Lung (tissue), 12 donors: ENCODE data around the gene RXRA. TPM values are rescaled to one million over a fixed set of nuclear protein-coding genes. Genes with fewer than 3 reads are reported as not detected.

Source experiments
- ATAC-seq: fragments of 200-7000 bp; cut with Tn5 transposase; one replicate; pipeline ENCODE4 v1.9.1; 2020; ENCODE audit warnings: moderate number of reproducible peaks; ENCODE audit not compliant: insufficient read depth, low FRiP score
- DNase-seq, 3 donors: peaks; one replicate each; pipeline ENCODE4 v3.0.0-alpha.2; 2013 to 2017
- H3K27ac ChIP-seq, 2 donors: one replicate each; pipeline ENCODE4 v1.5.1; 2013; ENCODE audit warnings: mild to moderate bottlenecking in 2 of 2, moderate library complexity in 2 of 2, control low read depth in 1 of 2, inconsistent platforms in 1 of 2, low read depth in 1 of 2, low read length in 1 of 2
- H3K27me3 ChIP-seq, 3 donors: one replicate each; pipeline ENCODE4 v1.5.1; 2013; ENCODE audit warnings: low read length in 2 of 3; ENCODE audit not compliant: control insufficient read depth in 3 of 3, insufficient read depth in 3 of 3
- H3K36me3 ChIP-seq, 4 donors: one replicate each; pipeline ENCODE4 v1.5.1; 2013; ENCODE audit warnings: low read length in 4 of 4, mild to moderate bottlenecking in 1 of 4, moderate library complexity in 1 of 4; ENCODE audit not compliant: control insufficient read depth in 4 of 4, insufficient read depth in 4 of 4
- H3K4me1 ChIP-seq, 5 donors: one replicate each; pipeline ENCODE4 v1.5.1; 2013; ENCODE audit warnings: low read length in 5 of 5, mild to moderate bottlenecking in 2 of 5, moderate library complexity in 1 of 5; ENCODE audit not compliant: control insufficient read depth in 5 of 5, insufficient read depth in 5 of 5
- H3K4me3 ChIP-seq: one replicate; pipeline ENCODE4 v1.5.1; 2013; ENCODE audit warnings: mild to moderate bottlenecking, control low read depth, moderate library complexity
- H3K9ac ChIP-seq, 2 donors: one replicate each; pipeline ENCODE4 v1.5.1; 2013; ENCODE audit warnings: low read length in 2 of 2, control low read depth in 1 of 2; ENCODE audit not compliant: insufficient read depth in 1 of 2
- H3K9me3 ChIP-seq, 4 donors: one replicate each; pipeline ENCODE4 v1.5.1; 2013; ENCODE audit warnings: low read length in 3 of 4, mild to moderate bottlenecking in 1 of 4, moderate library complexity in 1 of 4; ENCODE audit not compliant: control insufficient read depth in 4 of 4, insufficient read depth in 3 of 4
- CTCF ChIP-seq: IDR thresholded peaks from 2 replicates; pipeline ENCODE4 v1.5.1; 2012; ENCODE audit warnings: mild to moderate bottlenecking; ENCODE audit errors: control extremely low read depth, extremely low read depth
- WGBS, 2 donors: extraction: QIAGEN DNeasy Blood & Tissue Kit; methylation state at CpG; one replicate each; pipeline ENCODE4 v1.1.7; 2013; 5-methylcytosine and 5-hydroxymethylcytosine counted together
- polyA plus RNA-seq, 2 donors: library from polyadenylated mRNA; stranded (reverse); fragments of 200-250 nt; gene quantifications; one replicate each; pipeline ENCODE4 v1.2.1, GENCODE V29; 2013
- total RNA-seq, 2 donors: library from RNA; depleted of rRNA in 1 of 2; stranded (reverse); fragments of >200 nt in 1 of 2; gene quantifications; one replicate each; pipeline ENCODE4 v1.2.1, GENCODE V29; 2014 to 2021
- donor health status: control.
- donor health status: control.
- donor health status: Bipolar disorder and iron deficiency.
- donor health status: healthy.
- donor health status: DM: yes; HTN: yes; CAD: no.

Gene RXRA
- total and polyA plus RNA-seq, 4 donors, result 24.2 to 85.2 (median 52.2) TPM

- peaks cover 0 to 11% (median 2%) of the 10 kb centered on the region in 4 donors for H3K36me3 ChIP-seq
- H3K4me3 ChIP-seq, result no peak overlapping the region
- H3K27me3 ChIP-seq, result no peaks in the 10 kb centered on the region
- 49 to 57% methylated on average over 33 to 34 of the region's 34 CpGs for WGBS, 2 donors
- DNase-seq (no peak), ATAC-seq (no peak)
- H3K9me3 ChIP-seq, result no peaks in the 10 kb centered on the region
- H3K27ac ChIP-seq, result peak overlapping the region; percentile 68 to 69
- no peak overlapping the region for H3K9ac ChIP-seq
- H3K4me1 ChIP-seq, result peaks cover 14 to 66% (median 38%) of the 10 kb centered on the region in 5 donors
- no peak for TF ChIP-seq CTCF
These were observed 78.4 kb downstream of the RXRA start for GRCh38 chr9:134404376-134405358.

GRCh38 chr9:134405527-134405926, 79.3 kb downstream of the RXRA start:
- H3K9ac ChIP-seq, result no peak overlapping the region
- DNase-seq, result no peak
- no peak overlapping the region for H3K4me3 ChIP-seq
- peak overlapping the region in 1 of 2 donors; percentile 69 for H3K27ac ChIP-seq
- no peaks in the 10 kb centered on the region for H3K27me3 ChIP-seq
- ATAC-seq, result no peak
- 38 to 59% methylated on average over 9 of the region's 9 CpGs for WGBS, 2 donors
- H3K9me3 ChIP-seq, result no peaks in the 10 kb centered on the region
- peaks cover 0 to 11% (median 7%) of the 10 kb centered on the region in 4 donors for H3K36me3 ChIP-seq
- no peak for TF ChIP-seq CTCF
- peaks cover 14 to 70% (median 38%) of the 10 kb centered on the region in 5 donors for H3K4me1 ChIP-seq

GRCh38 chr9:134406366-134407120, 80.3 kb downstream of the RXRA start:
- Histone ChIP-seq H3K27me3 (no peaks in the 10 kb centered on the region), H3K36me3 (peaks cover 0 to 11% (median 7%) of the 10 kb centered on the region in 4 donors), H3K27ac (peak overlapping the region; percentile 41 to 79), H3K9ac (no peak overlapping the region), H3K4me3 (no peak overlapping the region), H3K9me3 (no peaks in the 10 kb centered on the region), H3K4me1 (peaks cover 14 to 71% (median 48%) of the 10 kb centered on the region in 5 donors)
- DNase-seq (no peak), ATAC-seq (no peak)
- 65 to 71% methylated on average over 23 of the region's 23 CpGs for WGBS, 2 donors
- no peak for TF ChIP-seq CTCF
